Esophagus muscularis mucosa (tissue), 4 donors: Measurements from ENCODE around the gene IGFBP4. TPM values are rescaled to one million over a fixed set of nuclear protein-coding genes. Genes with fewer than 3 reads are reported as not detected.
A peak's percentile ranks its signal among the peaks of the same experiment; 100 is the strongest.

ENCODE experiments used
- DNase-seq: peaks from one replicate; pipeline ENCODE4 v3.0.0-alpha.2; 2017; ENCODE audit errors: extremely low spot score
- H3K27ac ChIP-seq, 4 donors: fragments of 200-600 bp; sonication (generic); replicated peaks in 1 of 4; 1 replicate in 3 of 4; 2 replicates in 1 of 4; pipeline ENCODE4 v1.5.1; 2016 to 2019; ENCODE audit warnings: mild to moderate bottlenecking in 1 of 4
- H3K27me3 ChIP-seq, 4 donors: fragments of 200-600 bp; sonication (generic); one replicate each; pipeline versions ENCODE4 v1.5.1 to v1.6.0; 2016 to 2019
- H3K36me3 ChIP-seq, 4 donors: fragments of 200-600 bp; sonication (generic); one replicate each; pipeline ENCODE4 v1.5.1; 2016 to 2019
- H3K4me1 ChIP-seq, 4 donors: fragments of 200-600 bp; sonication (generic); one replicate each; pipeline ENCODE4 v1.5.1; 2016 to 2019
- H3K4me3 ChIP-seq, 4 donors: fragments of 200-600 bp; sonication (generic); 1 replicate in 2 of 4; 2 replicates in 2 of 4; pipeline ENCODE4 v1.5.1; 2016 to 2019; ENCODE audit warnings: mild to moderate bottlenecking in 4 of 4, moderate library complexity in 1 of 4
- H3K9me3 ChIP-seq, 4 donors: fragments of 200-600 bp; sonication (generic); 1 replicate in 3 of 4; 2 replicates in 1 of 4; pipeline ENCODE4 v1.5.1; 2016 to 2019
- EP300 ChIP-seq: sonication (generic); formaldehyde crosslinking; IDR thresholded peaks from one replicate; pipeline ENCODE4 v1.6.1; 2017; ENCODE audit warnings: antibody characterized with exemption
- POLR2A ChIP-seq: fragments of 450-650 bp; IDR thresholded peaks from one replicate; pipeline ENCODE4 v1.6.1; 2017; ENCODE audit warnings: antibody characterized with exemption, moderate library complexity, mild to moderate bottlenecking, low read depth
- POLR2AphosphoS5 ChIP-seq, 2 donors: sonication (generic); formaldehyde crosslinking; IDR thresholded peaks; one replicate each; pipeline ENCODE4 v1.6.1; 2017; ENCODE audit warnings: antibody characterized with exemption in 2 of 2
- WGBS: methylation state at CpG from one replicate; pipeline ENCODE4 v1.1.5; 2018; 5-methylcytosine and 5-hydroxymethylcytosine counted together
- intact Hi-C: fragments of 100-400 bp; cut with DNase I; formaldehyde crosslinking; loops from one replicate; pipeline ENCODE4 v1.15.1; 2023
- total RNA-seq, 4 donors: library from RNA; depleted of rRNA; stranded (reverse); fragments of >200 nt; gene quantifications; one replicate each; pipeline versions ENCODE4 v1.1.0 to v1.2.1, GENCODE V29; 2016
- TF ChIP-seq, protein P1 (sequence below), 3 experiments: fragments of 200-600 bp in 2 of 3; fragments of 450-650 bp in 1 of 3; sonication (generic) in 2 of 3; IDR thresholded peaks; one replicate each; pipeline ENCODE4 v1.5.1; 2017 to 2019; ENCODE audit warnings: antibody characterized with exemption in 3 of 3, mild to moderate bottlenecking in 2 of 3, moderate library complexity in 1 of 3

The IGFBP4 gene
- total RNA-seq, 4 donors from 2014 or later: 258 to 444 (median 268) TPM

DNA sequence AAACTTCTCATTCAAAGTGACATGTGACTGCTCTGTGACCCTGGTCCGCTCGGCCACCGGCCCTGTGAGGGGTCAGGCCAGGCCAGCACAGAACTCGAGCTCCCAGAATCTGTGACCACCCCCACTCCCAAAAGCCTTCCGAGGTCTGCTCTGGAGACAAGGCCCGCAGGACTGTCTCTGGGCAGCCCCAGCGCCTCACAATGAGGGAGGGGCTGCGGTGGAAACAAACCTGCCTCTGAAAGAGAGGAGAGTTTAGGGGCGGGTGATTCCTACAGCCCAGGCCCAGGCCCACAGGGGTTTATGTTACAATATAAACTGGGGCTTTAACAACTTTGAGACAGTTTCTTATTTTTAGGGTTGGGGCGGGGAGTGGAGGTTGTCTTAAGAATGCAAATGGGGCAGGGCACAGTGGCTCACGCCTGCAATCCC lies 19.9 kb downstream of the IGFBP4 start:
- TF ChIP-seq, protein P1, sequence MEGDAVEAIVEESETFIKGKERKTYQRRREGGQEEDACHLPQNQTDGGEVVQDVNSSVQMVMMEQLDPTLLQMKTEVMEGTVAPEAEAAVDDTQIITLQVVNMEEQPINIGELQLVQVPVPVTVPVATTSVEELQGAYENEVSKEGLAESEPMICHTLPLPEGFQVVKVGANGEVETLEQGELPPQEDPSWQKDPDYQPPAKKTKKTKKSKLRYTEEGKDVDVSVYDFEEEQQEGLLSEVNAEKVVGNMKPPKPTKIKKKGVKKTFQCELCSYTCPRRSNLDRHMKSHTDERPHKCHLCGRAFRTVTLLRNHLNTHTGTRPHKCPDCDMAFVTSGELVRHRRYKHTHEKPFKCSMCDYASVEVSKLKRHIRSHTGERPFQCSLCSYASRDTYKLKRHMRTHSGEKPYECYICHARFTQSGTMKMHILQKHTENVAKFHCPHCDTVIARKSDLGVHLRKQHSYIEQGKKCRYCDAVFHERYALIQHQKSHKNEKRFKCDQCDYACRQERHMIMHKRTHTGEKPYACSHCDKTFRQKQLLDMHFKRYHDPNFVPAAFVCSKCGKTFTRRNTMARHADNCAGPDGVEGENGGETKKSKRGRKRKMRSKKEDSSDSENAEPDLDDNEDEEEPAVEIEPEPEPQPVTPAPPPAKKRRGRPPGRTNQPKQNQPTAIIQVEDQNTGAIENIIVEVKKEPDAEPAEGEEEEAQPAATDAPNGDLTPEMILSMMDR (IDR thresholded peaks at IDR 0.05): no peak
- no peak for TF ChIP-seq POLR2A
- peak in 1 of 2 donors; percentile 56 for TF ChIP-seq POLR2AphosphoS5 (IDR thresholded peaks at IDR 0.05)
- TF ChIP-seq EP300: no peak
- no peak overlapping the region for H3K4me3 ChIP-seq
- intact Hi-C loops: no loop called here
- no peaks in the 10 kb centered on the region for H3K9me3 ChIP-seq
- peaks cover 32 to 62% (median 58%) of the 10 kb centered on the region in 4 donors for H3K4me1 ChIP-seq
- no peak for DNase-seq
- peaks cover 0 to 8% (median 0%) of the 10 kb centered on the region in 4 donors for H3K36me3 ChIP-seq
- no peaks in the 10 kb centered on the region for H3K27me3 ChIP-seq
- WGBS: 38% methylated on average over 11 of the region's 11 CpGs
- peak overlapping the region; percentile 65 to 98 (median 79) for H3K27ac ChIP-seq

DNA sequence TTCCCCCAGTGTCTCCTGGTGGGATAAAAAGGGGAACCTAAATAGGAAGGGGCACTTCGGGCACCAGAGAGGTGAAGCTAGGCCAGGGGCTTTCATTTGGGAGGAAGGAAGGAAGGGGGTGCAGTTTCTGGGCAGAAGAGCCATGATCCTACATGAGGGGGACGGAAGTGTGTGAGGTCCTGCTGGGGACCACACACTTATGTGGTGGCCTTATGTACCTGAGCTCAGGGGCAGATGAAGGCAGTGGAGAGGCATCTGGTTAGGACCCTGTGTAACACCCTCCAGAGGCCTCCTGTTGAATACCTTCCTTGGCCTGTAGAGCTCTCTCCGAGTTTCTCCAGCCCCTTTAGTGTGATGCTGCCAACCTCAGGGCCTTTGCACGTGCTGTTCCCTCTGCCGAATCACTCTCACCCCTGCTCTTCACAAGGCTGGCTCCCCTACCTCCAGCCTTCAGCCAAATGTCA lies 21.2 kb downstream of the IGFBP4 start:
- intact Hi-C loops: no loop called here
- no peaks in the 10 kb centered on the region for H3K27me3 ChIP-seq
- no peaks in the 10 kb centered on the region for H3K9me3 ChIP-seq

DNA sequence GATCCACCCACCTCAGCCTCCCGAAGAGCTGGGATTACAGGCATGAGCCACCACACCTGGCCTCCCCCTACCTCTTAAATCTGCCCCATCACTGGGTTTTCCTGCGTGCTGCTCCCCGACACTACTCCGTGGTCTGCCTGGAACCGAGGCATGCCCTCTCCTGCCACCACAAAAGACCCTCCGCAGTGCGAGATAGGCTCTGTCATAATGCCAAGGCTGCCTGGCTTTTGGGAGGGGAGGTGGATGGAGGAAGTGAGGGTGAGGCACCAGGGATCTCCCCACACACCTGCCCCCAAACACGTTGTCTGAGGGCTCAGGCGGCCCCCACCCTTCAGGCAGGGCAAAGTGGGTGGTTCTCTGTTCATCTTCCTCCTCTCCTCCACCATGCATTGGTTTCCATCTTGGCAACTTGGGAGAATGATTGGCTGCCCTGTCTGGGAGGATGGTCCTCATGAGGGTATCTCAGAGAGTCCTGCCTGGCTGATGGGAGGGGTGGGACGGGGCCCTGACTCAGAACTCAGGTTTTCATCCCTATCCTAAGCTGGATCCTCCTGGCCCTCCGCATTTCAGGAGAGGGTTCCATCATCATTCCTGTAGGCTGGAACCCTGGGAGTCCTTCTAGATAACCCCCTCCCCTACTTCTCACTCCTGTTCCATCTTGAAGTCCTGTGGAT lies 23.2 kb downstream of the IGFBP4 start:
- Histone ChIP-seq H3K27me3 (no peaks in the 10 kb centered on the region), H3K27ac (no peak overlapping the region), H3K36me3 (no peaks in the 10 kb centered on the region), H3K4me3 (no peak overlapping the region), H3K9me3 (no peaks in the 10 kb centered on the region), H3K4me1 (peaks cover 16 to 37% (median 36%) of the 10 kb centered on the region in 4 donors)
- TF ChIP-seq, protein P1 (IDR thresholded peaks at IDR 0.05): no peak
- TF ChIP-seq POLR2AphosphoS5 (IDR thresholded peaks at IDR 0.05): peak in 1 of 2 donors; percentile 19
- 87% methylated on average over 11 of the region's 11 CpGs for WGBS
- intact Hi-C loops: no loop called here
- no peak for DNase-seq

More for the DNA sequence above, 21.2 kb downstream of the IGFBP4 start:
- Histone ChIP-seq H3K4me3 (no peak overlapping the region), H3K36me3 (no peaks in the 10 kb centered on the region), H3K4me1 (peaks cover 24 to 49% (median 45%) of the 10 kb centered on the region in 4 donors), H3K27ac (no peak overlapping the region)
- TF ChIP-seq EP300 (no peak), POLR2AphosphoS5 (IDR thresholded peaks at IDR 0.05) (peak in 1 of 2 donors; percentile 70), POLR2A (no peak)
- TF ChIP-seq, protein P1 (IDR thresholded peaks at IDR 0.05): no peak
- DNase-seq: no peak
- whole genome bisulfite sequencing: 88% methylated on average over 5 of the region's 5 CpGs

DNA sequence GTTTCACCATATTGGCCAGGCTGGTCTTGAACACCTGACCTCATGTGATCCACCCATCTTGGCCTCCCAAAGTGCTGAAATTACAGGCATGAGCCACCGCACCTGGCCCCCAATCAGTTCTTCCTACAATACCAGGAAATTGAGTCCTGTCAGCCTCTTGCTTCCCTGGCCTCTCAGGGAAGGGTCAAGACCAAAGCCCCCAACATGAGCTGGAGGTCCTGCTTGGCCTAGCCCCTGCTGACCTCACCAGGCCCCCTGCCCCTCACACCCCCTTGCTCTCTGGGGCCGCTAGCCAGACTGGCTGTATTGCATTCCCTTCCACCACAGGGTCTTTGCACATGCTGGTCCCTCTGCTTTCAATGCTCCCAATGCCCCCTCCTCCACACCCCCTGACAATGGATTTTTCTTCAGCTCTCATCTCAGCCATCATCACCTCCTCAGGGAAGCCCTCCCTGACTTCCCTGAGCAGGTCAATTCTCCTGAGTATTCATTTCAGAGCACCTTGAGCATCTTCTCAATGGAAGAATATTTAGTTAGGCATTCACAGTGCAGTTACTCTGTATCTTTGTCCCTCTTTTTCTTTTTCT lies 24.1 kb downstream of the IGFBP4 start:
- H3K4me1 ChIP-seq: peaks cover 8 to 37% (median 36%) of the 10 kb centered on the region in 4 donors
- H3K4me3 ChIP-seq: no peak overlapping the region
- intact Hi-C loops: no loop called here
- H3K9me3 ChIP-seq: no peaks in the 10 kb centered on the region
- WGBS: 86% methylated on average over 2 of the region's 2 CpGs
- H3K27me3 ChIP-seq: no peaks in the 10 kb centered on the region
- no peak overlapping the region for H3K27ac ChIP-seq
- no peak for DNase-seq
- TF ChIP-seq, protein P1 (IDR thresholded peaks at IDR 0.05): no peak
- TF ChIP-seq POLR2AphosphoS5 (IDR thresholded peaks at IDR 0.05) (no peak), EP300 (no peak), POLR2A (no peak)
- no peaks in the 10 kb centered on the region for H3K36me3 ChIP-seq
